Stimulated activated CD4-positive, alpha-beta T cell treated with anti-CD3 and anti-CD28 coated beads, Interleukin-1b, Interleukin-23, amount 100 ng/mL, for 4 hours (primary cell): ENCODE measurements around the gene PPP3CA.
A peak's percentile ranks its signal among the peaks of the same experiment; 100 is the strongest.

Experiments used
- DNase-seq, 2 donors: peaks; one replicate each; pipeline ENCODE4 v3.0.0-alpha.2; 2020; ENCODE audit warnings: low read depth in 2 of 2

PPP3CA gene

DNA sequence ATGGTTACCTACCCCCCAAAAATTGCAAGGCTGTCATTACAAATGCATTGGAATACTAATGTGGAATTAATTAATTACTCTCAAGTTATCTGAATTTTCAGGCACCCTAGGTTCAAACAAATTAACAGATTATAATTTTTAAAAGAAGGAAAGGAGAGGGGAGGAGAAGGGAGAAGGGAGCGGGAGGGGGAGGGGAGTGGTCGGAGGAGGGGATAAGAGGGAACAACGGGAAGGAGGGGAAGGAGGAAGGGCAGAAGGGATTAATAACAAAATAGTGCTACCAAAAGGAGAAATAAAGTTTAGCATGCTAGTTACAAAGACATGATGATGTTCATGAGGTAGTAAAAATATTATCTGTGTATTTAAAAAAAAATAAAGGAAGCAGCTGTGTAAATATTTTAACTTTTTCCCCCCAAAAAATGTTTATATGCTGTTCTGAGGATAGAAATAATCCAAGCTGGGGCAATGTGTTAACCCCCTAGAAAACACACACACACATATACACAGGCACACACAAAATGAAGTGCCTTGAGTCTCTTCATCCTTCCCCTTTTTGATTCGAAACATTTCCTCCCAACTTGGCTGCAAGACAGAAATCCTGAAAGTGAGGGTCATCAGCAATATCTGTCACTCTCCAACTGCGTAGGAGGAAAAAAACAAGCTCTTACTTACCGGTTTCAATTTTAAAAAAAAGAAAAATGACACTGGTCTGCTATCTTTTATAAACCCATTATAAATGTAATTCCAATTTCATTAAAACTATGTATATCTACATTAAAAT, 58.8 kb downstream of the PPP3CA start:
- DNase-seq = no peak

DNA sequence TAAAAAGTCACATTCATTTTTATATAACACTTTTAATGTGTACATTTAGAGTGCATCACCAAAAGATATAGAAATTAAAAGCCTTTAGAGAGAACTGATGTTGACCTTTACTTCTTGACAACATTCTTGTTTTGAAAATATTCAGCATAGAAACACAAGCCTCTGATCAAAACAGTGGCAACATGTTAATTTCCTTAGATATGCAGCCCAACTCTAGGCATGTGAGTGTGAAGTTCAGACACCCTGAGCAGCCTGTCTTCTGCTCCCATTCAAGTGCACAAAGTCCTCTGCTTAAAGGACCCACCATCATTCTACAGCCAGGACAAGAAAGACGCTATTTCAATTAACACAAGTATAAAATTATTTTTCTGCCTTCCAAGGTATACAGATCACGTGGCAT, 60.0 kb downstream of the PPP3CA start:
- DNase-seq = no peak

DNA sequence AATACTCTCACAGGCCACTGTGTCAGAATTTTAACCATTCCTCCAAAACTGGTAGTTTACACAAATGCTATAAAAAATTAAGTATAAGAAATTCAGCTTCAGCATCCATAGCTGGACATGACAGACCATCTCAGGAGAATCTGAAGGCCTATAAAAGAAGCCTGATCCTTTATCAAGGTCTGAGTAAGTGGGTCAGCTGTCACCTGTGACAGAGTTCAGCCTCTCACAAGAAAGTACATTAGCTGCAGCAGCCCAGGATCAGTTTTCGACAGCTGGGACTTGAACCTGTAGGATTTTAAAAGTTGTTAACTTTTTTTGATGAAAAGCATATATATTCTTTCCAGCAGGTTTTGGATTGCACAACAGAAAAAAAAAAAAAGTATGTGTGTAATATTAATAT, 60.7 kb downstream of the PPP3CA start:
- DNase-seq = no peak

DNA sequence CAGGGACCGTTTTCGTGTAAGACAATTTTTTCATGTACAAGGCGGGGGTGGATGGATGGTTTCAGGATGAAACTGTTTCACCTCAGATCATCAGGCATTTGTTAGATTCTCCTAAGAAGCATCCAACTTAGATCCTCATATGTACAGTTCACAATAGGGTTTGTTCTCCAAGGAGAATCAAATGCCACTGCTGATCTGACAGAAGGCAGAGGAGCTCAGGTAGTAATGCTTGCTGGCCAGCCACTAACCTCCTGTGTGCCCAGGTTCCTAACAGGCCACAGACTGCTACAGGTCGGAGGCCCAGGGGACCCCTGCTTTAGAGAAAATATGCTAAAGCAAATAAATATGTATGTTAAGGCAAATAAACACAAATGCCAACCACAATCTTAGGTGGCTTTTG, 61.3 kb downstream of the PPP3CA start:
- no peak for DNase-seq

DNA sequence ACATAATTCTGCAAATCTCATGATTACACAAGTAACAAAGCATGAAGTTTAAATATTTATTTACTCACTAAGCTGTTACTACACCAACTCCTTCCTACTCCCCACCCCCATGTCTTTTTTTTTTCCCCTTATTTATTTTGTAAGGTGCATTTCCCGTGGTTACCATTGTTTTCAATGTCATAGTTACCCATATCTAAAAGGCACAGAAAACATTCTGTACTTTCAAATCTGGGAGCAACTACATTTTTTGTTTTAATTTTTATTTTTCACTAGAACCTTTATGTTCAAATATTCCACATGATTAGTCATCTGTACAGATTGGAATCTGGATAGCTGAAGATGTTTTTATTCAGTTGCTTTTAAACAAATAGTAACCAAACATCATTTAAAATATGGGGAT, 62.8 kb downstream of the PPP3CA start:
- no peak for DNase-seq

DNA sequence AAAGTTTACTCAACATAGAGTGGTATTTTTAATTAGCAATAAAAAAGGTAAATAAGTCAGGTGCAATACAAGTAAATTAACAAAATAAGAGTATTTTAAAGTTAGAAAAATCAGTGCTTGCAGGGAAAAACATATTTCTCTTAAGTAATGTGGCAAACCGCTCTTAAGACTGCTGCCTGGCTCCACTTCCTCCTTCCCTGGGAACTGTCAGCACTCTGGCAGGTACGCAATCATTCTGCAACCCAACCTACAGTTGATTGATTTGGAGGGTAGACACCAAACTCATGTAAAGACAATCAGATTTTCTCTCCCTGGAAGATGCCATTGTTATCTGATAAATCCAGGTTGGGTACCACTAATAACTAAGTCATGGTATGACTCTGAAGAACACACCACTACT, 63.9 kb downstream of the PPP3CA start:
- DNase-seq = no peak

DNA sequence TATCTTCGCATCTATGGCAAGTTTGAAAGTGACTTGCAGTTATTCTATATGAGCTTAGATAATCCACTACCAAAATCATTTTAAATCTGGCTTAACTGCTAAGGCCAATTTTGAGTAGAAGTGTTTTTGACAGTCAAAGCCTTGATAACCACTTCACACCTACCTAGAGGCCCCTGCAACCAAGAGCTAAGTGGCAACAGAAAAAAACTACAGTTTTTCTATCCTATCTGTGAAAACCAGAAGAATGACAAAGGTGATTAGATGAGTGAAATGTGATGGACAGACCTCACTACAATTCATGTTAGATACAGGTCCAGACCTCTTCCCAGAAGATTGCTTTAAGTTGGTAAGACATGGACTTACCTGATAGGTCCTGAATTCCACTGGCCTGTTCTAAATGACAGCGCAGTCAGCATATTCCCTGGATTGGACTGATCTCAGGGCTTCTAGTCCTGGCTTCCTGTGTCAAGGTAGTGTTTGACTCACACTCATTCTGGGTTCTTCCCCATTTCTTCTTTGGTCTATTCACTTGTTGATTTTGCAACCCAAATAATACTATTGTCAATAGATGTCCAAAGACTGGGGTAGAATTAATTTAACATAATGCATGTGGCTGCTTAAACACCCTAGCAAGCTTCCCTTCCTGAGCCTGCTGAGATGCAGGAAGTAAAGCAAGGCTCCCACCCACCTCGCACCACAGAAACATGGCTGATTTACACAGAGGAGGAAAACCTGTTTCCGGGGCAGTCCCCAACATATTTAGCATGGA, 65.1 kb downstream of the PPP3CA start:
- DNase-seq = peak; percentile 8 to 12

DNA sequence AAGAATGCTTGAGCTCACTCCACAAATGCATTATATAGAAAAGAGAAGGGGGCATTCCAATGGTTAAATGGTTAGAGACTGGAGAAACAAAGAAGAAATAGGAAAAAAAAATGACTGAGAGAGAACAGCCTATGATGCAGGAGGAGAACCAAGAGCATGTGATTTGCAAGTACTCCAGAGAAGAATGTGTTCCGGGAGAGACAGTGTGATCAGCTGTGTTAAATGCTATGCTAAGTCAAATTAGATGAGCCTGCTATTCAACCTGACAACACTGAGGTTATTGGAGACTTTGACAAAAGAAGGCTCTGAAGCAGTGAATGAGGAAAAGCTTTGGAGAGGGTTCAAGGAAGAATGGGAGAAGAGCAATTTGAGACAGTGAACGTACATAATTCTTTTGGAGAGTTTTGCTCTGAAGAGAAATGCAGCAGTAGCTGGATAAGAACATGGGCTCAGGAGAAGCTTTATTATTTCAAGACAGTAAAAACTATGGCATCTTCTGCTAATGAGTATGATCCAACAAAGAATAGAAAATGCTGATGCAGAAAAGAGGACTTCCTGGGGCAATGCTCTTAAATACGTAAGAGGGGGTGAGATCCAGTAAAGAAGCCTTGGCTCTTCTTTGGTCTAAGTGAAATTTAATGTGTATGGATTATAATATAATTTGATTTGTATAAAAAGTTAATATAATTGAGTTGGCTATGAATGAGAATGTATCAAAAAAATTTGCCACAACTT, 66.3 kb downstream of the PPP3CA start:
- no peak for DNase-seq

DNA sequence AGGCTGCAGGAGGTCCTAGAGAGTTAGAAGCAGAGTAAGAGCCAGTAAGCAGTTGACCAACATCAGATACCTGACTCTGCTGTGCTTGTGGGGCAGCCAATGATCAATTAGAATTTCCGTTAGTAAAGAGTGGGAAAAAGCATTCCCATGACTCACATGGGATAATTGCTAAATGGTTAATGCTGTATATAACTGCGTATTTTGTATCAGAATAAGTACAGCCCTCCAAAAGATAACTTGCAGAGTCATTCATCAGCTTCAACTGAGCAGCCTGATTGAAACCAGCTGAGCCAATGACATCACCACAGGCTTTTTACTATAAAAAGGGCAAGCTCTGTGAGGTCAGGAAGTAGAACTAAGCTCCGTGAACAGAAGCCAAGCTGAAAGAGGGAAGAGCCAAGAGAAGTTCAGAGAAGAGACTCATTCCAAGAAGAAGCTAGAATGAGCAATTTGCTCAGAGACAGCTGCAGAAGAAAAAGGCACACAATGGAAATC, 67.9 kb downstream of the PPP3CA start:
- no peak for DNase-seq

DNA sequence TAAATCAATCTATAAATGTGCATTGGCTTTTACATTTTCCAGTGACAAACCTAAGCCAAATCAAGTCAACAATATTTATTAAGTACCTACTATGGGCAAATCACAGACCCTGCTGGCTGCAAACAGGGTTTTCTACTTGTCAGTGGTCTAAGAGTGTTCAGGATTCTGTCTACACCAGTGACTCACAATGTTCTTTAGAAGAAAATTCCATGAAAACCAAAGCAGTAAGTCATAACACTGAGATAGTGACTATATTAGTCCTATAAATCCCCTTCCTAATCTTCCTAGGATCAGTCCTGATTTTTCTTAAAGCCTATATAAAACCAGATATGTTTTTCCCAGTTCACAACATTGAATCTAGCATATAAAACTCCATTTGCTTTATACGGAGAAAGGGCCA, 69.7 kb downstream of the PPP3CA start:
- DNase-seq = no peak

DNA sequence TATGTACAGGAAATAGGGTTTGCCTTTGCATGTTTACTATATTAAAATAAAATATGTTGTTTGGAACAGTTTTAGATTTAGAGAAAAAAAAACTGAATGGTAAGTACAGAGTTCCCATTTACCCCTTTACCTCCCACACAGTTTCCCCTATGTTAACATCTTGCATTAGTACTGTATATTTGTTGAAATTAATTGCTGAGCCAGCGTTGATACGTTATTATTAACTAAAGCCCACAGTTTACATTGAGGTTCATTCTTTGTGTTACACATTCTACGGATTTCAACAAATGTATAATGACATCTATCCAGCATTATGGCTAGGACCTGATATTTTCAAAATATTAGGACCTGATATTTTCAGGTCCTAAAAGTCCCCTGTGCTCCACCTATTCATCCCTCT, 70.7 kb downstream of the PPP3CA start:
- DNase-seq = no peak

DNA sequence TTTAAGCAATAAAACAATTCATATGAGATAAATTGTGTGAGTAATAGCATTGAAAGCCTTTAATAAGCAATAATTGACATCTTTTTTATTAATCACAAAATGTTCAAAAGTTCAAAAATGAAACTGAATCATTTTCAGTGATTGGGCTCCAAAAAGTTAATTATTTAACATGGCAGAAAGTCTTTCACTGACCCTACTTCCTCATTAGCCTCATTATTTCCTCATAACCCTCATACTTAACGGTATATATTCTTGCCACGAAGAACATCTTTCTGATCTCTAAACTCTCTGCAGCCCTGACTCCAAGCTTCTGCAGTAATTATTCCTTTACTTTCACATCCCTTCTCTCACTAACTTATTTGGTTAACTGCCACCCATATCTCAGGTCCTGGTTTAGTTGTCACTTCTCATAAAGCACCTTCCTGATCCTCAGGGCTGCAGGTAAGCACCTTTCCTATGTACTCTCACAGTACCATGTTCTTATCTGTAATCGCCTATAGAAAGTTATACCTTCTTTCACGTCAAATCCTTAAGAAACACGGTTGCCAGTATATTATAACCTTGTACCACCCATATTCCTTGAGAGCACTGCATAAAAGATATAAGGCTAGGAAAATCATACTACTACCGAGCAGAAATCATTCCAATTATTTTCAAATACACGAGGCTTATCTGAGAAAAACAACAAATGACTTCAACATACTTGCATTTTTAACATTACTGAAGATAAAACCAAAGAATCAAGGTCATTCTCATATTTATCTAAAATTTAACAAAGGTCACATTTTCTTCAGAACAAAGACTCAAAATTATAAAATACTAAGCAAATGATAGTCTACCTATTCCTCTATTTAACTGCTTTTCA, 72.2 kb downstream of the PPP3CA start:
- no peak for DNase-seq

DNA sequence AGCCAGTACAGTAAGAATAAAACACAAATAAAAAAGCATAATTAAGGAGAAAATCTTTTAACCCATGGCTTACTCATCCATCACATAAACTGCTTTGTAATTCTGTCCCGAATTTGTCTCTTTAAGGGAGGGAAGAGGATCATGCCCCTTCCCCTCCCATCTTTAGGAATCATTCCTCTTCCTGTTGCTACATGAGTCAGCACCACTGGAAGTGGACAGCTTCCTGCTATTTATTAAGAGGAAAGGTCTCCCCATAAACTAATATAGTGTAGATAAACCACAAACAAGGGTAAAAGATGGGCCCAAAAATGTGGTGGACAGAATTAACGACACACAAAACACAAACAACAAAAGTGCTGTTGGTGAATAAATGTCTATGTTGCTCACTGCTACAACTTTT, 75.8 kb downstream of the PPP3CA start:
- DNase-seq = no peak

DNA sequence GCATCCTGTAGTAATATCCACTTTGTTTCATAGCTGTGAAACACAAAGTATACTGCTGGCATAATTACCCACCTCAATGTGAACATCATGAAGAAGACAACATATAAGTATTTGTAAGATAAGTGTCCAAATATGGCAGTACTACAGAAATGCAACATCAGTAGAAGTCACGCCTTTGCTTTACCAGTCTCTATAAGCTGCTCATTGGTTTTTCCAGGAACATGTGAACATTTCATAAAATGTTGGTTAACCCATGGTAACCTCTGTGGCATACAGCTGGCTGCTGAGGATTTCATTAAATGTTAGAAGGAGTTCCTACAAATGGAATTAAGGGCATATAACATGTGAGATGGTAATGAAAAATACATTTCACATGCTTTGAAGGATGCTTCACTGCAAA, 77.6 kb downstream of the PPP3CA start:
- DNase-seq = no peak

DNA sequence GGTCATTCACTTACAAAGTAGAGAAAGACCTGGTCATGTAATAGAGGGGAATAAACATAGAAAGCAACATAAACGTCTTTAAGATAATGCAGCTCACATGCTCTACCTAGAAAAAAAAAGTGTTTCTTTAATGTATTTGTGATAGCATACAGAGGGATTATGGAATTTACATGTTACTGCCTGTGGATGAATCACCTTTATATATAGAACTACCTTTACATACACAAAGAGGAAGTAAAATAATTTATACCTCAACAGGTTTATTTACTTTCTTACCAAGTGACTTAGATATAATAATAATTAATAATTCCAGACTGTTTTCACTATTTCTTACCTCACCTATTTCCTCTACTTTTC, 81.5 kb downstream of the PPP3CA start:
- DNase-seq = no peak

DNA sequence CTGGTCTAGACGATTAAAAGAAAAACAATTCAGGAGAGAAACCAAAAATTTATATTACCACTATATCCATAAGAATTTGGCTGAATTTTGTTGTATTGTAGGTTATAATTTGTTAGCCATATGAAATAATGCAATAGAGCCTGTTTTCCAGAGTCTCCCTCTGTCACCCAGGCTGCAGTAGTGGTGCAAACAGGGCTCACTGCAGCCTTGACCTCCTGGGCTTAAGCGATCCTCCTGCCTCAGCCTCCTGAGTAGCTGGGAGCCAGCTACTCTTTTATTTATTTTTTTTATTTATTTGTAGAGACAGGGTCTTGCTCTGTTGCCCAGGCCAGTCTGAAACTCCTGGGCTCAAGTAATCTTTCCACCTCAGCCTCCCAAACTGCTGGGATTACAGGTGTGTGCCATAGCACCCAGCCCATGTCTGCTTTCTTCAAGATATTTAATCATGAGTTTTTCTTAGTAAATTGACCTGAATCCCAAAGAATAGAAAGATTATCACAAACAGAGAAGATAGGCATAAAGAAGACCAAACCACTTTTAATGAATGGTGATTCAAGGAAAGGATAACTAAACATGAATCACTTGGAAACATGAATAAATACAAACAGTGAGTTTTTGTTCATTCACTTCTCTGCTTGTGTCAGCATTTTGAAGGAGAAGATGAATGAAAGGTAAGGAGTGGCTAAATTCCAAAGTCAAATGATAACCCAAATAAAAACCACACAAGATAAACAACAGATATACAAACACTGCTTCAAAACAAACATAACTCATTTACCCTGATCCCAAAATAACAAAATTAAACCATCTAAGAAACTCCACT, 82.1 kb downstream of the PPP3CA start:
- no peak for DNase-seq

DNA sequence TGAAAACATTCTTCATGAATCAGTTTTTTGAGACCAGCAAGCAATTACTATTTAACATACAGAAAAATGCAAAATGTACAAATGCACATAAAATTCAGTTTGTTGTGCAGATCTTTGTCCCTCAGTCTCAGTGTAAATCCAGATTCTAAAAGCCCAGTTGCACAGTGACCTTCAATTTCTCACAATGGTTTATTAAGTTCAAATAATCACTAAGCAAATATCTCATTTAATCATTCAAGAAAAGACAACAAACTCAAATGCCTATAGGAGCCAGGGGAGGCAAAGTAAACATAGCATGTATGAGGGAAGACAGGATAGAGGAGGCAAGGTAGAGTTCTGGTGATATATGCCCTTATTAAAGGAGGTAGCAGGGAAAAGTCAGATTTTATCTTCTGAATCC, 82.8 kb downstream of the PPP3CA start:
- DNase-seq = no peak

DNA sequence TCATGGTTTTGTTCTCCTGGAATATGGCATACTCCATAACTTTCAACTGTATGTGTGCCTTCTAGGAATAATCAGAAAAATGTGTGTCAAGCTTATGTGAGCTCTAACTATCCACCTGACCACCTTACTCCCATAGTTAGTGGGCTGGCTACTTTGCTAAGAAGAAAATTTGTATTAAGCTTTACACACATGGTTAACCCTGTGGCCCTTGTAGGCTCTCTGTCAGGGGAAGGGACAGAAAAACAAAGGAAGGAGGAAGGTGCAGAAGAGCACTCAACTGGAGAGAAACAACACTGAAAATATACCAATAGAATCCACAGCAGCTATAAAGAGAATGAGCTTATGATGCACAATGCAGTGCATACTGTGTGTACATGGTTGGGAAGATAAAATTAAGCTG, 84.6 kb downstream of the PPP3CA start:
- no peak for DNase-seq

DNA sequence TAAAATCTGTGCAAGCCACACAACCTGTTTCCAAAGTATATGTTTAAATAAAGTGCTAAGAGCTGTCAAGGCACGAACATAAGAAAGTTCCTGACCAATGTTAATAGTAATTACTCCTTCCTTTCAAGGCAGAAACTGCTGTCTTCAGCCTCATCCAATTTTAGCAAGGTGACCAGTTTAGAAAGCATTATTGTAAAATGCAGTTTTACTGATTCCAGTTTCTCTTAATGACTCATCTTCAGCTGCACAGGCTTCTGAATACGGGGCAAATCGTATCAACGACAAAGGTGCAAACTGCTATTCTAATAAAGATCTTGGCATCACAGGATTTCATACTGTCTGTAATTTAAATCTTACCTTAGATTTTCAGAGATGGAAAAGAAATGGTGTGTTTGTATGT, 87.5 kb downstream of the PPP3CA start:
- DNase-seq = no peak

DNA sequence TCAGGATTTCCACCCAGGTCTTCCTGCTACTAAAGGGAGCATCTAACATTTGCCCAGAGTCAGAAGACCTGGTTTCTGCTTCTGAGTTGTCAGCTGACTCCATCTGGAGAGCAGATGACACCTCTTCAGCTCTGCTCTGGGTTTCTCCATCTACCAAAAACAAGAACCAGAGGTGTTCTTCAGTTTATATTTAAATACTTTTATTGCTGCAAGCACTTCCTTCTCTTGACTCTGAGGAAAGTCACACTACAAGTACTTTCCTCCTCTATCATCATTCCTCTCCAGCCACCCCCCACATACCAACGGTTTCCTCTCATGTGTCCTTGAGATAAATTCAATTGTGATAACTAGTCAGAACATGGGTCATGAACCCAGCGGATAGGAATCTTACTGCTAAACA, 88.4 kb downstream of the PPP3CA start:
- no peak for DNase-seq

DNA sequence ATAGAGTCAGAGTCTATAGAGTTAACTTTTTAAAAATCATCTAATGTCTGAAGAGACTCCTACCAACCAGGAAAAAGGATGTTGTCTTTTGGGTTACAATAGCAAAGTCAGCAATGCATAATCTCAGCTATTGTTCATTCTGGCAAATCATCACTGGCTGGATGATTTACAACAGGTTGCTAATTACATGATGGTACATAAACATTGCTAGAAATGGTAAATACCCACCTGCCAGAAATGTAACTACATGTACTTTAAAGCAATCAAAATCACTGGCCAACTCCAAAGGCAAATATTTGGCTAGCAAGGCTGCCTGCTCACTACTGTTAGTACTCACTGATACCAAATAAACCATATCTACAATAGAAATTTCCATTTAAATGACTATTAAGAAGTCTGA, 91.1 kb downstream of the PPP3CA start:
- DNase-seq = no peak
